ENCODE results near the gene TYW1B.
"Not testable (repeated sequence)": the region's sequence is repeated elsewhere in the genome, so short reads cannot be mapped to it uniquely, and the experiment has no call there.

- TF ChIP-seq CTCF, POLR2A (IDR thresholded peaks at IDR 0.05): not testable (repeated sequence)
Observed at GRCh38 chr7:72817661-72818060, 10.3 kb downstream of the TYW1B start.
